HL-60 (cell line): ENCODE results near the gene KLK12.

Source experiments
- DNase-seq, 2 experiments: peaks; one replicate each; pipeline ENCODE4 v3.0.0-alpha.2; 2010 to 2020; ENCODE audit warnings: low read depth in 1 of 2, low spot score in 1 of 2
- H3K27ac ChIP-seq: fragments of 250-450 bp; sonication (Bioruptor Pico); replicated peaks from 2 replicates; pipeline ENCODE4 v1.5.1; 2020; ENCODE audit warnings: mild to moderate bottlenecking, moderate library complexity
- H3K27me3 ChIP-seq: fragments of 250-450 bp; sonication (Bioruptor Pico); 2 replicates; pipeline ENCODE4 v1.5.1; 2021; ENCODE audit warnings: mild to moderate bottlenecking, moderate library complexity; ENCODE audit not compliant: insufficient read depth, poor library complexity, severe bottlenecking
- H3K4me3 ChIP-seq: replicated peaks from 2 replicates; pipeline ENCODE4 v1.5.1; 2011; ENCODE audit warnings: mild to moderate bottlenecking, control low read depth, low read length; ENCODE audit not compliant: insufficient read depth
- CTCF ChIP-seq: IDR thresholded peaks from one replicate; pipeline ENCODE4 v1.5.1; 2011; ENCODE audit warnings: low read length, control low read depth, inconsistent platforms; ENCODE audit not compliant: insufficient read depth
- GABPA ChIP-seq: IDR thresholded peaks from 2 replicates; pipeline ENCODE4 v1.6.1; 2012; ENCODE audit warnings: low read depth
- POLR2AphosphoS5 ChIP-seq: IDR thresholded peaks from 2 replicates; pipeline ENCODE4 v1.6.1; 2012; ENCODE audit warnings: low read depth
- REST ChIP-seq: IDR thresholded peaks from 2 replicates; pipeline ENCODE4 v1.6.1; 2012; ENCODE audit warnings: low read depth; ENCODE audit not compliant: insufficient replicate concordance
- SPI1 ChIP-seq: IDR thresholded peaks from 2 replicates; pipeline ENCODE4 v1.6.1; 2012; ENCODE audit warnings: low read depth, mild to moderate bottlenecking, borderline replicate concordance

Gene KLK12

GRCh38 chr19:51079481-51080110, 44.8 kb upstream of the KLK12 start:
- no peak overlapping the region for H3K4me3 ChIP-seq
- TF ChIP-seq GABPA (no peak), CTCF (no peak), SPI1 (no peak), REST (no peak), POLR2AphosphoS5 (no peak)
- no peak overlapping the region for H3K27ac ChIP-seq
- DNase-seq = no peak
- H3K27me3 ChIP-seq = no peaks in the 10 kb centered on the region

GRCh38 chr19:51078731-51079130, 43.9 kb upstream of the KLK12 start:
- DNase-seq = no peak
- TF ChIP-seq POLR2AphosphoS5 (no peak), CTCF (no peak), REST (no peak), SPI1 (no peak), GABPA (no peak)
- Histone ChIP-seq H3K27ac (no peak overlapping the region), H3K4me3 (no peak overlapping the region), H3K27me3 (no peaks in the 10 kb centered on the region)

GRCh38 chr19:51078104-51078503, 43.3 kb upstream of the KLK12 start:
- Histone ChIP-seq H3K4me3 (no peak overlapping the region), H3K27ac (no peak overlapping the region), H3K27me3 (no peaks in the 10 kb centered on the region)
- TF ChIP-seq SPI1 = no peak
- TF ChIP-seq REST = no peak
- TF ChIP-seq POLR2AphosphoS5 = no peak
- TF ChIP-seq CTCF = no peak
- TF ChIP-seq GABPA = no peak
- no peak for DNase-seq
